GM13977 (cell line): ENCODE data around the gene KCNF1.

Experiments used
- DNase-seq: peaks from one replicate; pipeline ENCODE4 v3.0.0; 2012; ENCODE audit warnings: low spot score
- CTCF ChIP-seq: IDR thresholded peaks from 2 replicates; pipeline ENCODE4 v1.5.1; 2012; ENCODE audit warnings: mild to moderate bottlenecking, control low read depth; ENCODE audit not compliant: insufficient read depth; ENCODE audit errors: extremely low read depth, missing control alignments
- in situ Hi-C: fragments of 300-500 bp; cut with MboI; formaldehyde crosslinking; loops from one replicate; pipeline ENCODE4 v1.12.0; 2022; ENCODE audit warnings: low sequenced_read_pairs, low pct_unique_long_range_greater_than_20kb, mixed read lengths, inconsistent platforms; ENCODE audit not compliant: unreplicated experiment

Gene KCNF1

GRCh38 chr2:10918661-10919409, 7.1 kb downstream of the KCNF1 start:
- in situ Hi-C loops: no loop called here
- no peak for TF ChIP-seq CTCF
- DNase-seq: no peak

- TF ChIP-seq CTCF: no peak
- DNase-seq: no peak
- in situ Hi-C loops: no loop called here
These were observed 7.7 kb downstream of the KCNF1 start for GRCh38 chr2:10919410-10919770.

GRCh38 chr2:10919771-10920621, 8.3 kb downstream of the KCNF1 start:
- in situ Hi-C loops: no loop called here
- no peak for DNase-seq
- TF ChIP-seq CTCF: no peak

GRCh38 chr2:10920764-10921388, 9.1 kb downstream of the KCNF1 start:
- no peak for DNase-seq
- TF ChIP-seq CTCF: no peak
- in situ Hi-C loops: no loop called here

DNA sequence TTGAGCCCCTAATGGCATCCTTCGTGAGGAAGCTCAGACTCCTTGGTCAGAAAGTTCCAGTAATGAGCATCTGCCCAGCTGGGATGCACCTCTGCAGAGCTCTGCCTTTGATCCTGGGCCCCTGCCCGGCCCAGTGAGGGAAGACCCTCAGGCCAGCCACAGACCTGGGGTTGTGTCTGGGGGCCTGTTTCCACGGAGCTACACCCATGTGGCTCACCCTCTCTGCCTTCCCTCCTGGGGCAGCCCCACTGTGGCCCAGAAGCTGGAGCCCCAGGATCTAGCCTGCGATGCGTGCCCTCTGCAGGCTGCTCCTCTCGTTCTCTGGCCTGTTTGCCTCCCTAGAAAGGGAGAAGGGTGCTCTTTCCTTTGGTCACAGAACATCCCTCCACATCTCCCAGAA, 9.8 kb downstream of the KCNF1 start:
- in situ Hi-C loops: no loop called here
- TF ChIP-seq CTCF: no peak

DNA sequence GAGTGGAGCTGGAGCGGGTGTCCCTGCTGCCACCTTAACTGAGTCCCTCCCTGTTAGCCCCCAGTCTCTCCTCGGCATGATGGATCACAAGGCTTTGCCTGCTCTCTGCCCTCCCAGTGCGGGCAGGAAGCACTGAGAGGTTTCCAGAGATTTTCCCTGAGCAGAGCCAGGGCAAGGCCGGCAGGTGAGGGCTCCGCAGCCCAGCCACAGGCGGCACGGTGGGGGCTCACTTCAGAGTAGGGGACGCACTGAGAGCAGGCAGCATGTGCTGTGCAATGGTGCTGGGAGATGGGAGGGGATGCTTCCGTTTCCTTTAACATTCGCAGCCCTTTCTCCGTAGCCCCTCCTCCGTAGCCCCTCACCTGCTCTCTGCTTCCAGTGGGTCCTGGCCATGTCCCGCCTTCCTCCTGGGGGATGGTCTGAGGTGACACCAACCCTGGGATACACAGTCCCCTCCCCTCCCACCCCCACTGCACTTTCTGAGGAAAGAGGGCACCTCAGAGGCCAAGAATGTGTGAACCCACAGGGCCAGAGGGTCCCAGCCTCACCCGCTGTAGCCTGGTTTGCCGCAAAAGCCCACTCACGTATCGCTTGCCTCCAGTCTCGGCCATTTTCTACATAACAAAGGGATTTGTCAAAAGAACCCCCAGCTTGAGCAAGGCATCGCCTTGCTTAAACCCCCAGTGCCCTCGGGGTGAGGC, 10.7 kb downstream of the KCNF1 start:
- TF ChIP-seq CTCF: no peak
- in situ Hi-C loops: no loop called here
- DNase-seq: no peak

More for the DNA sequence above, 9.8 kb downstream of the KCNF1 start:
- DNase-seq: no peak
